GM18951 (cell line): Measurements from ENCODE around the gene UCHL1.
"Not testable (repeated sequence)": the region's sequence is repeated elsewhere in the genome, so short reads cannot be mapped to it uniquely, and the experiment has no call there.

Source experiments
- POLR2A ChIP-seq: IDR thresholded peaks from 4 replicates; pipeline ENCODE4 v1.6.1; 2011; ENCODE audit warnings: mild to moderate bottlenecking; ENCODE audit not compliant: insufficient read length, insufficient read depth; ENCODE audit errors: extremely low read depth
- in situ Hi-C: fragments of 300-500 bp; cut with MboI; formaldehyde crosslinking; loops from one replicate; pipeline ENCODE4 v1.12.0; 2022; ENCODE audit warnings: low sequenced_read_pairs, mixed read lengths, inconsistent platforms; ENCODE audit not compliant: unreplicated experiment

UCHL1 gene

DNA sequence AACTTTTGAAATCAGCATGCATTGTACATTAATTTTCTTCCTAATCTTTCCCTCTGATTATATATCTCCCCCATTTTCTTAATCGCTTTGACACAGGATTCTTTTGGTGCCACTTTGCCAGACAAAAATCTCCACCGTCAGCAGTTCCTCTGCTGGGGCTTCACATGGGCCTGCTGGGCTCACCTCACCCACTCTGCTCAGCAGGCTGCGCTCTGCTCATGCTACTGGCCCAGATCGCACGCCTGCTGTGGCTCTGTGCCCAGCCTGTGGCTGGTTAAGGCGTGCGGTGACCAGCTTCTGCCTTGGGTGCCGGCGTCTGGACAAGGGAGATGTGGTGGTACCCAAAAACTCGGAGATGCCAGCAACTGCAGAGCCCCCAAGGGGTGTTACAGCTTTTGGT is 31.1 kb downstream of the UCHL1 start:
- in situ Hi-C loops = loop anchor here (25.0 kb wide), 2 partner anchors 349 to 599 kb away; no protein-coding TSS in a partner anchor
- no peak for TF ChIP-seq POLR2A

DNA sequence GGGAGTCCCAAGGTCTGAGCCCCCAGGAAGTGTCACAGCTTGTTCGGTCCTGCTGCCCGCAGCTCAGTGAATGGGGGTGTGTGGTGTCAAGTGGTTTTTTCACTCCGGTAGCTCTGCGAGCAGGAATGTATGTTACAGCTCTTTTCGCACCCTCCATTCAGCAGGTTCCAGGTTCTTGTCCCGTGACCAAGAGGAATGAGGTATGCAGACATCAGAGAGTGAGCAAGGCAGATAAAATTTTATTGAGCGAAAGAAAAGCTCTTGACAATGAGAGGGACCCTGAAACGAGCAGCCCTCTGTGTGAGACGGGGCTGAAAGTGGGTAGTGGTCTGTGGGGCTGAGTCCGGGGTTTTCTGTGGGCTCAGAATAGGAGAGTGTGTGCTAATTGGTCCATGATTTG is 31.5 kb downstream of the UCHL1 start:
- in situ Hi-C loops = loop anchor here (25.0 kb wide), 2 partner anchors 349 to 599 kb away; no protein-coding TSS in a partner anchor
- no peak for TF ChIP-seq POLR2A

DNA sequence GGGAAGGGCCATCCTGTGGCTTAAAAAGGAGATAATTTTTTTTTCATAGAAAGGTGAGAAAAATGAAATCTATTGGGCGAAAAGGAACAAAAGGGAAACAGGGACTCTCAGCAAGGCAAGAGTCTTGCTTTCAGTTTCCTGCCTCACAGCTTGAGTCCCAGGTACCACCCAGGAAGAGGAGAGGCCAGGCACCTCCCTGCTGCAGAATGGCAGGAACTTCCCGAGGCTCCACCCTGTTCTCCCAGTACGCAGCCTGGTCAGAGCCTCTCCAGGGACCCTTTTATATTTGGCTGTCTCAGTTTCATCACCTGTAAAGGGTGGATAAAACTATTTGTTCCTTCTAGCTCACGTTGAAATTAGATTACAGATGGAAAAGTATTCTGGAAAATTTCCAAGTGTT is 33.8 kb downstream of the UCHL1 start:
- in situ Hi-C loops = loop anchor here (25.0 kb wide), 2 partner anchors 347 to 597 kb away; no protein-coding TSS in a partner anchor

DNA sequence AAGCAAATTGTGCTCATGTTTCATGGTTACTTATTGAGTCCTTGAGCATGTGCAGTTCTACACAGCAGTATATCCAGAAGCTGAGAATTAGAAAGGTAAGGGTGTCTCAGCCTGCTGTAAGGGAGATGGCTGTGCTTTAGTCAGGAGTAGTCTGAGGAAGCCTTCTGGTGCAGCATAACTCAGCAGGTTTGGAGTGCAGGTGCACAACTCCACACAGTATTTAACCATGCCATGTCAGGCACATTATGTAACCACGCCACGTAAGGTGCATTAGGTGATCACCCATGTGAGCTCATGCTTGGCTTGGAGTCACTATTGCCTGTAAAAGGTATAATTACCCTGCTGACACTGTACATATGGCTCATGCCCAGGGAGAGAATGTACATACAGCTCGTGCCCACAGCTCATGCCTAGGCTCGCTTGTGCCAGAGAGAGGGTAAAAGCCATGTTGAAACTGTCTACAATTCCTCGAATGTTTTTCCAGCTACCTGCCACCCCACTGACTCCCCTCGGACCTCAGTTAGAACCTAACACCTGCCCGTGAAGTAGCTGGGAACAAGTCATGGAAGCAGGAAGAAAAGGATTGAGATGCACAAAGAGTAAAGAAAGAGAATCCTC is 37.8 kb downstream of the UCHL1 start:
- in situ Hi-C loops = loop anchor here (25.0 kb wide), 2 partner anchors 343 to 593 kb away; no protein-coding TSS in a partner anchor
- TF ChIP-seq POLR2A = no peak

More for the DNA sequence above, 33.8 kb downstream of the UCHL1 start:
- no peak for TF ChIP-seq POLR2A

DNA sequence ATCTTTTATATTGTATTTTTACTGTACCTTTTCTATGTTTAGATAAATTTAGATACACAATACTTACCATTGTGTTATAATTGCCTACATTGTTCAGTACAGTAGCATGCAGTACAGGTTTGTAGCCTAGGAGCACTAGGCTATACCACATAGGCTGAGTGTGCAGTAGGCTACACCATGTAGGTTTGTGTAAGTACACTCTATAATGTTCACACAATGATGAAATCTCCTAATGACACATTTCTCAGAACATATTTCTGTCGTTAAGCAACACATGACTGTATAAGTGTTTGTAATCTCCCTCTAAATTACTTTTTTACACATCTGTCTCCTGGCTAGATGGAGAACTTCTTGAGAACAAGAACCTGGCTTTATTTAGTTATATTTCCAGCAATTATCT is 40.3 kb downstream of the UCHL1 start:
- TF ChIP-seq POLR2A = no peak
- in situ Hi-C loops = loop anchor here (25.0 kb wide), 2 partner anchors 340 to 590 kb away; no protein-coding TSS in a partner anchor

DNA sequence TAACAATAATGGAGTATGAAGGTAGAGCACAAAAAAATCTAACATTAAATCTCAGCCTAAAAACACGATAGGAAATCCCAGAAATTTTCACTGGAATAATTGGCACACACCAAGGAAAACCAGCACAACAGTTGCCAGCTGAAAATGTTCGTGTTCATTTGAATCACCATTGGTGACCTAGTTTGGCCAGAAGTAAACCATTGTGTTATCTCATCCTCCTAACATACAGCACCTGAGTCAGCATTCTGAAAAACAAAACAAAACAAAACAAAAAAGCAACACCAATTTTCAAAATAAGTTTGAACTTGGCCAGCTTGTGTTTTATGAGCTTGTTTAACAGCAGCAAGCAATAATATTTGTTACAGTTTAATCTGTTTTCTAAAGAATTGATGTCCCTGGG is 41.1 kb downstream of the UCHL1 start:
- no peak for TF ChIP-seq POLR2A
- in situ Hi-C loops = loop anchor here (25.0 kb wide), 2 partner anchors 339 to 589 kb away; no protein-coding TSS in a partner anchor

DNA sequence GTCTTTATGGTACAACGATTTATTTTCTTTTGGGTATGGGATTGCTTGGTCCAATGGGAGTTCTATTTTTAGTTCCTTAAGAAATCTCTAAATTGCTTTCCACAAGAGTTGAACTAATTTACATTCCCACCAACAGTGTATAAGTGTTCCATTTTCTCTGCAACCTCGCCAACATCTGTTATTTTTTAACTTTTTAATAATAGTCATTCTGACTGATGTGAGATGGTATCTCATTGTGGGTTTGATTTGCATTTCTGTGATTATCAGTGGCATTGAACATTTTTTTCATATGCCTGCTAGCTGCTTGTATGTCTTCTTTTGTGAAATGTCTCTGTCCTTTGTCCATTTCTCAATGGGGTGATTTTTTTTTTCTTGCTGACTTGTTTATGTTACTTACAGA is 42.8 kb downstream of the UCHL1 start:
- in situ Hi-C loops = loop anchor here (25.0 kb wide), 2 partner anchors 338 to 588 kb away; no protein-coding TSS in a partner anchor
- no peak for TF ChIP-seq POLR2A

DNA sequence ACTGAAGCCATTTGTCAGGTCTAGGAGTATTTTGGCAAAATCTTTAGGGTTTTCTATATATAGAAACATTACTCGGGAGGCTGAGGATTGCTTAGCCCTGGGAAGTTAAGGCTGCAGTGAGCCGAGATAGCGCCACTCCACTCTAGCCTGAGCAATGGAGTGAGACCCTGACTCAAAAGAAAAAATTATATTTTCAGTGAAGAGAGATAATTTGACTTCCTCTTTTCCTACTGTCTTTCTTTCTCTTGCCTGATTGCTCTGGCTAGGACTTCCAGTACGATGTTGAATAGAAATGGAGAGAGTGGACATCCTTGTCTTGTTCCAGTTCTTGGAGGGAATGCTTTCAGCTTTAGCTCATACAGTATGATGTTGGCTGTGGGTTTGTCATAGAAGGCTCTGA is 44.4 kb downstream of the UCHL1 start:
- no peak for TF ChIP-seq POLR2A
- in situ Hi-C loops = no loop called here

DNA sequence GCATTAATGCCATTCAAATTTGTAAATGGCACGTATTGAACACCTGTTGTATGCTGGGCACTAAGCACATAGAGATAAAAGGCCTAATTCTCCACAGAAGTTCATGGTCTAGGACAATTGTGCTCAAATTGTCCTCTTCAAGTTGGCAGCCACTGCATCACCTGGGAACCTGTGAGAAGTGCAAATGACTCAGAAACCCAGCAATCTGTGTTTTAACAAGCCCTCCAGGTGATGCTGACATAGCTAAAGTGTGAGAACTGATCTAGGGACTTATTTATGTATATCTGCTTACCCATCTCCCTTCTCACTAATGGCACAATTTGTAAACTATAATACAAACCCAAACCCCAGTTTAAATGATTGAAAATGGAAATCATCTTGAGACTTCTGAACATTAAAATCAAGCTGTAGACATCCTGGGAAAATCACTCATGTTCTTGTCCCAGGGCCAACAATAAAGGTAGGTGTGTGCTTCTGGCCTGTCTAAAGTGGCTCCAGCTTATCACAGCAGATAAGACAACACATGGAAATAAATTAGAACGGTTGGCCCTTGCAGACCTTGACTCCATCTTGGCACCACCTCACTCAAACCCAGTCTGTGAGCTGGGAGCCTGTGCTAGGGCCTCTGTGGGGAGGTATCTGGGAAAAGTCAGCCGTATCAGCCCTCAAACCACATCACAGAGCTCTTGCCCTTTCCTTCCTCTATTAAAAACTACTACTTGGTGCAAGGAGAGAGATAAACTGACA is 46.8 kb downstream of the UCHL1 start:
- TF ChIP-seq POLR2A = no peak
- in situ Hi-C loops = no loop called here

DNA sequence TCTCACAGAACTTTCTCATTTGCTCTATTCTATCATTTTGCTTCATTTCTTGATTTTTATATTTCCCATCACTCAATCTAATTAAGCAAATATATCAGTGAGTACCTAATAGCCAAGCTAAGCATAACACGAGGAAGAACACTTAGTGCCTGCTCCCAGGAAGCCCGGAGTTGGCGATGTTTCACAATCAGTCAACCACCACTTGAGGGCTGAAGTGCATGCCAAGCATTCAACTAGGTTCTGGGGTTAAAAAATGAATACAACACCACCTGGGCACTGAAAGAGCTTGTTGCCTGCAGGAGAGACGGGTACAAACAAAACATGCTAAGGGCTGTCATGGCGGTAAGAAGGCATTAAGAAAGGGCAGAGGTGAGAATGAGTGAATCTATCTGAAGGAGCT is 47.5 kb downstream of the UCHL1 start:
- in situ Hi-C loops = no loop called here
- TF ChIP-seq POLR2A = no peak

DNA sequence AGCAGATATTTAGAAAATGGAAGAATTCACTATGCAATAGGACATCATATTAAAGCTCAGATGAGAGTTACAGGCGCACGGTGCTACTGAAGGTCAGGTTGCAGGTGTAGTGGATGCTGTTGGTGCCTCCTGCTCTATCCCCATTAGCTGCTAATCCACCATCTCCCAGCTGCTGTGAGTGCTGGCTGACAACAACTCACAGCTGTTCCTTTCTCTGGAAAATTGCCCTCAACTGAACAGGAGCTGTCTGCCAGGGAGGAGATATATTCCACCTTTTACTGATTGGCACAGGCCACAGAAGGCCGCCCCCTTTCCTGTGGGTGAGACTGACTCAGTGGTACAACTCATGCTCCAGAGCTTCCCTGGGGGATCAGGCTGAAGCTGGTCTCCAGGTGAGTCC is 48.7 kb downstream of the UCHL1 start:
- in situ Hi-C loops = no loop called here
- TF ChIP-seq POLR2A = no peak

DNA sequence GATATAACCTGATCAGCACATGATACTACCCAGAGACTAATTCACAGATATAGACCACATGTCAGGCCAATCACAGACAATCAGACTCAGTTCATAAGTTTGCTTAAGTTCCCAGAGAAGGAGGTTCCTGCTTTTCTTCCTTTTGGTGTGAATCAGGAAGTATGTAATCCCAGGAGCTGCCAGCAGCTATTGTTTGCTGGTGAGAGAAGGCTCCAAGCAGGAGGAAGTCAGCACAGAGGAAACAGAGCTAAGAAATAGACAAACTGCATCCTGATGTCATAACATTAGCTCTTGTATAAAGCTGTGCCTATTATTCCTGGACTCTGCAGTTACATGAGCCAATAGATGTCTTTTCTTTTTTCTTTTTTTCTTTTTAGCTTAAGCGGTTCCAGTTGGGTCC is 50.9 kb downstream of the UCHL1 start:
- in situ Hi-C loops = no loop called here

DNA sequence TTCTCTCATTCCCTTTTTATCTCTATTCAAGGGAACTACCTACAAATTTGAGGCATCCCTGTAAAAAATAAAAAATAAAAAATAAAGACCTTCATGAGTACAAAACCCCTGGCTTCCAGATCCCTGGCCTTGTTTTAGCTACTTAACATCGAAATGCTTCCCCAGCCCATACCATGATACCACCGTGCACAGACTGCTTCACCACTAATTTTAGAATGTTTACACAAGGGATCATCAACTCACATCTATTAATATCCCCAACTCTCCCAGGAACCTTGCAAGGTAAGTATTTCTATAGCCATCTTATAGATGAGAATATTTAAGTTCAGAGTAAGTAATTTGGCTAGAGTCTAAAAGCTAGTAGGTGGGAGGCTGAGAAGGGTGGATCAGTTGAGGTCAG is 51.7 kb downstream of the UCHL1 start:
- TF ChIP-seq POLR2A = no peak
- in situ Hi-C loops = no loop called here

More for the DNA sequence above, 50.9 kb downstream of the UCHL1 start:
- TF ChIP-seq POLR2A = no peak

DNA sequence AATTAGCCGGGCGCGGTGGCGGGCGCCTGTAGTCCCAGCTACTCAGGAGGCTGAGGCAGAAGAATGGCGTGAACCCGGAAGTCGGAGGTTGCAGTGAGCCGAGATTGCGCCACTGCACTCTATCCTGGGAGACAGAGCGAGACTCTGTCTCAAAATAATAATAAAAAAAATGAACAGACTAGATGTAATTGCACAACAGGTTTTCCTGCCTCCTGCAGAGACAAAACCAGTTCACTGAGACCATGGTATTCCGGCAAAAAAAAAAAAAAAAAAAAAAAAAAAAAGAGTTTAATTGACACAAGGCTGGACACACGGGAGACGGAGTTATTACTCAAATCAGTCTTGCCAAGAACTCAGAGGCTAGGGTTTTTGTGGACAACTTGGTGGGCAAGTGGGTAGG is 58.7 kb downstream of the UCHL1 start:
- in situ Hi-C loops = not testable (repeated sequence)

DNA sequence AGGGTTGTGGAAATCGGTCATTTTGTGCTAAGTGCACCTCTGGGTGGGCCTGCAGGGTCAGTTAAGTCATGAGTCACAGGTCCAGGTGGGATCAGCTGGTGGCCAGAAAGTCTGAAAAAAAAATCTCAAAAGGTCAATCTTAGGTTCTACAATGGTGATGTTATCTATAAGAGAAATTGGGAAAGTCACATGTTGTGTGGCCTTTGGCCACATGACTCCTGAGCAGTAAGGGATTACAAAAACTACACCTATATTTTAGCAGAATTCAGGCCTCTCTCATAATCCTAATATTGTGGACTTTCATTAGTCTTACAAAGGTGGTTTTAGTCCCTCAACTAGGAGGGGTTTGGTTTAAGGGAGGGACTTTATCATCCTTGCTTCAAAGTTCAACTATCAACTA is 59.1 kb downstream of the UCHL1 start:
- in situ Hi-C loops = no loop called here
- TF ChIP-seq POLR2A = no peak
